Liver (tissue), 3 donors: ENCODE results near the gene CORT.
"Not testable (repeated sequence)": the region's sequence is repeated elsewhere in the genome, so short reads cannot be mapped to it uniquely, and the experiment has no call there.

Source experiments
- CTCF ChIP-seq: fragments of 150-350 bp; IDR thresholded peaks from 2 replicates; pipeline ENCODE4 v1.5.1; 2017; ENCODE audit warnings: improper control_type of control experiment, low read depth, low read length; ENCODE audit not compliant: missing input control
- EGR1 ChIP-seq, 2 donors: IDR thresholded peaks; 2 replicates each; pipeline ENCODE4 v1.6.1; 2016 to 2018; ENCODE audit warnings: antibody characterized with exemption in 2 of 2, low read depth in 2 of 2
- REST ChIP-seq: IDR thresholded peaks from 2 replicates; pipeline ENCODE4 v1.6.1; 2016; ENCODE audit warnings: antibody characterized with exemption, mild to moderate bottlenecking
- RXRA ChIP-seq, 2 donors: IDR thresholded peaks; 2 replicates each; pipeline ENCODE4 v1.6.1; 2017 to 2018; ENCODE audit warnings: antibody characterized with exemption in 2 of 2, mild to moderate bottlenecking in 1 of 2
- YY1 ChIP-seq: IDR thresholded peaks from 2 replicates; pipeline ENCODE4 v1.6.1; 2016; ENCODE audit warnings: antibody characterized with exemption, mild to moderate bottlenecking
- donor health status: healthy.
- donor health status: healthy.

- TF ChIP-seq CTCF; RXRA (IDR thresholded peaks at IDR 0.05); REST; YY1; EGR1 (IDR thresholded peaks at IDR 0.05; ENCODE audit: low read depth in 2 of 2): not testable (repeated sequence)
Measured at GRCh38 chr1:10474309-10474612, 24.4 kb downstream of the CORT start.
